A549 (cell line): Measurements from ENCODE around the gene TRMT13. TPM values are rescaled to one million over a fixed set of nuclear protein-coding genes. Genes with fewer than 3 reads are reported as not detected.

Experiments used
- ATAC-seq, 2 experiments: fragments of 200-7000 bp in 1 of 2; fragments of >200 bp in 1 of 2; cut with Nextera tagmentation in 1 of 2; cut with Tn5 transposase in 1 of 2; 3 replicates each; pipeline versions ENCODE4 v1.8.0 to v1.9.1; 2018 to 2020; ENCODE audit warnings: mild to moderate bottlenecking in 1 of 2, moderate library complexity in 1 of 2
- CTCF ChIA-PET: fragments of 300-600 bp; sonication (Branson Sonifier 250); formaldehyde crosslinking; extraction: SDS; loops from one replicate; lab custom pipeline; 2021; ENCODE audit warnings: antibody characterized with exemption, inconsistent platforms; lab: Yijun Ruan, JAX
- POLR2A ChIA-PET: fragments of 350-600 bp; formaldehyde crosslinking; extraction: SDS; loops from one replicate; lab custom pipeline; 2021; ENCODE audit warnings: antibody characterized with exemption, inconsistent platforms; lab: Yijun Ruan, JAX
- DNase-seq, 2 experiments: peaks; one replicate each; pipeline versions ENCODE4 v3.0.0 to v3.0.0-alpha.2; 2011 to 2016; ENCODE audit warnings: low read depth in 1 of 2, low spot score in 1 of 2
- FAIRE-seq: peaks from 2 replicates; lab custom pipeline; 2011; peaks lifted over from hg19 to GRCh38; lab: Jason Lieb, UNC
- H3K27ac ChIP-seq, 2 experiments: fragments of >200 bp; sonication (Bioruptor Twin); formaldehyde crosslinking; 3 replicates each; pipeline ENCODE4 v1.5.1; 2016 to 2017
- H3K4me1 ChIP-seq: fragments of >200 bp; sonication (Bioruptor Twin); formaldehyde crosslinking; 3 replicates; pipeline ENCODE4 v1.6.1; 2016
- H3K4me2 ChIP-seq: fragments of >200 bp; sonication (Bioruptor Twin); formaldehyde crosslinking; 3 replicates; pipeline ENCODE4 v1.6.1; 2016
- H3K4me3 ChIP-seq: fragments of >200 bp; sonication (Bioruptor Twin); formaldehyde crosslinking; 3 replicates; pipeline ENCODE4 v1.5.1; 2016
- H3K9me3 ChIP-seq: fragments of >200 bp; sonication (Bioruptor Twin); formaldehyde crosslinking; 3 replicates; pipeline ENCODE4 v1.6.1; 2016
- BHLHE40 ChIP-seq: IDR thresholded peaks from 2 replicates; pipeline ENCODE4 v1.6.1; 2012; ENCODE audit warnings: low read depth, low read length, inconsistent platforms
- CEBPB ChIP-seq, 2 experiments: fragments of >200 bp in 1 of 2; sonication (Bioruptor Twin) in 1 of 2; formaldehyde crosslinking in 1 of 2; IDR thresholded peaks; 2 replicates each; pipeline ENCODE4 v1.6.1; 2012 to 2016
- CHD2 ChIP-seq: fragments of 150-350 bp; IDR thresholded peaks from 2 replicates; pipeline ENCODE4 v1.6.1; 2014; ENCODE audit warnings: low read length; ENCODE audit not compliant: partially characterized antibody
- EHF ChIP-seq: fragments of 250-450 bp; sonication (Bioruptor Pico); IDR thresholded peaks from 2 replicates; pipeline ENCODE4 v1.5.0; 2020; ENCODE audit warnings: mild to moderate bottlenecking
- HEYL ChIP-seq: fragments of 250-450 bp; sonication (Bioruptor Pico); IDR thresholded peaks from 2 replicates; pipeline ENCODE4 v1.8.0; 2021; ENCODE audit warnings: mild to moderate bottlenecking, moderate library complexity
- HOXB13 ChIP-seq: fragments of 250-450 bp; sonication (Bioruptor Pico); IDR thresholded peaks from 2 replicates; pipeline ENCODE4 v1.5.0; 2020; ENCODE audit warnings: low read depth, mild to moderate bottlenecking, moderate library complexity
- MAFK ChIP-seq: fragments of 450-650 bp; IDR thresholded peaks from 2 replicates; pipeline ENCODE4 v1.6.1; 2014; ENCODE audit not compliant: partially characterized antibody
- NPAS2 ChIP-seq: fragments of 250-450 bp; sonication (Bioruptor Pico); IDR thresholded peaks from 2 replicates; pipeline ENCODE4 v1.8.0; 2022; ENCODE audit warnings: mild to moderate bottlenecking, moderate library complexity, borderline replicate concordance
- NR3C1 ChIP-seq: fragments of >200 bp; sonication (Bioruptor Twin); formaldehyde crosslinking; IDR thresholded peaks from 3 replicates; pipeline ENCODE4 v1.6.1; 2017
- PHF8 ChIP-seq: fragments of 200-600 bp; sonication (generic); IDR thresholded peaks from 2 replicates; pipeline ENCODE4 v1.6.1; 2016; ENCODE audit warnings: low read depth, mild to moderate bottlenecking, antibody characterized with exemption, moderate library complexity, borderline replicate concordance
- RARB ChIP-seq: fragments of 250-450 bp; sonication (Bioruptor Pico); IDR thresholded peaks from 2 replicates; pipeline ENCODE4 v1.8.0; 2021; ENCODE audit warnings: mild to moderate bottlenecking, moderate library complexity
- RCOR1 ChIP-seq: fragments of 150-350 bp; IDR thresholded peaks from 2 replicates; pipeline ENCODE4 v1.6.1; 2014; ENCODE audit warnings: antibody characterized with exemption, low read length, low read depth
- RFX5 ChIP-seq: fragments of 450-650 bp; IDR thresholded peaks from 2 replicates; pipeline ENCODE4 v1.7.1; 2014; ENCODE audit warnings: antibody characterized with exemption, mild to moderate bottlenecking, moderate library complexity
- RNF2 ChIP-seq: fragments of 200-600 bp; sonication (generic); IDR thresholded peaks from 2 replicates; pipeline ENCODE4 v1.6.1; 2016; ENCODE audit warnings: low read depth, mild to moderate bottlenecking, antibody characterized with exemption, moderate library complexity, borderline replicate concordance
- ZNF302 ChIP-seq: fragments of 250-450 bp; sonication (Bioruptor Pico); IDR thresholded peaks from 2 replicates; pipeline ENCODE4 v1.9.0; 2021; ENCODE audit warnings: inconsistent platforms, mild to moderate bottlenecking, moderate library complexity
- WGBS: methylation state at CpG from one replicate; pipeline ENCODE4 v1.1.6; 2017; ENCODE audit errors: missing lambda C conversion rate; 5-methylcytosine and 5-hydroxymethylcytosine counted together
- polyA plus RNA-seq, 4 experiments: library from polyadenylated mRNA; depleted of rRNA in 3 of 4; stranded (reverse); fragments of >200 nt; fragmentation: RNase III in 1 of 4; extraction: RNeasy Plus Mini Kit Qiagen cat#74134 plus additional on column Dnase treatment in 1 of 4; gene quantifications; 2 replicates in 3 of 4; 3 replicates in 1 of 4; pipeline ENCODE4 v1.2.3, GENCODE V29; 2011 to 2017
- TF ChIP-seq, protein P1 (sequence below): fragments of 250-450 bp; sonication (Bioruptor Pico); IDR thresholded peaks from 2 replicates; pipeline ENCODE4 v1.5.0; 2021; ENCODE audit warnings: mild to moderate bottlenecking, moderate library complexity, borderline replicate concordance
- TF ChIP-seq, protein P2 (sequence below): fragments of >200 bp; sonication (Bioruptor Twin); formaldehyde crosslinking; IDR thresholded peaks from 3 replicates; pipeline ENCODE4 v1.5.1; 2016
- TF ChIP-seq, protein P3 (sequence below): fragments of 450-650 bp; IDR thresholded peaks from 2 replicates; pipeline ENCODE4 v1.6.1; 2014; ENCODE audit warnings: antibody characterized with exemption

Gene TRMT13
- polyA plus RNA-seq, 2 of the 4 experiments (the other 2 are of a cell fraction) = 9.9 to 21.7 TPM

DNA sequence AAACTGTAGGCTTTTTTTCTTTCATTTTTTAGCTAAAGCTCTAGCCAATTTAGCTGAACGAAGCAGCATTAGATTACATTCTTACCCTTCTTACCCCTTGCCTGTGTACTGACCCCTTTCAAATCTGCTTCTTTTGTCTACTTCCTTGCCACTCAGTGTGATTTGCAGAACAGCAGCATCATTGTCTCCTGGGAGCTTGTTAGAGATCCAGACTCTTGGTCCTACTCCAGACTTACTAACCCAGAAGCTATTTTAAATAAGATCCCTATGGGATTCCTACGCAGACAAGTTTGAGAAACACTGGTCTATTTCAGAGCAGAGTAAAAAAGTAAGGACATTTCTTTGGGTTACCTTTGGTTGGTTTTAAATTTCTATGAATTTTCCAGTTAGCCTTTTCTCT, 31.3 kb downstream of the TRMT13 start:
- no peak overlapping the region for H3K4me2 ChIP-seq
- H3K9me3 ChIP-seq = no peaks in the 10 kb centered on the region
- no peak for DNase-seq
- H3K27ac ChIP-seq = no peak overlapping the region
- TF ChIP-seq RFX5 (no peak), HOXB13 (no peak), NPAS2 (CRISPR knock-in tag) (no peak), BHLHE40 (no peak), EHF (CRISPR knock-in tag) (no peak), RARB (CRISPR knock-in tag) (no peak), RCOR1 (no peak), RNF2 (no peak), HEYL (CRISPR knock-in tag) (no peak), ZNF302 (no peak)
- CTCF ChIA-PET = interaction anchor here (0.5 to 0.6 kb wide), 2 partner anchors 294 to 390 kb away, joined by 4 read pairs; no protein-coding TSS in a partner anchor
- H3K4me1 ChIP-seq = no peaks in the 10 kb centered on the region
- WGBS = 71% methylated on average over 2 of the region's 2 CpGs
- H3K4me3 ChIP-seq = no peak overlapping the region
- no peak for ATAC-seq
- no peak for FAIRE-seq
- POLR2A ChIA-PET = no interaction called here

DNA sequence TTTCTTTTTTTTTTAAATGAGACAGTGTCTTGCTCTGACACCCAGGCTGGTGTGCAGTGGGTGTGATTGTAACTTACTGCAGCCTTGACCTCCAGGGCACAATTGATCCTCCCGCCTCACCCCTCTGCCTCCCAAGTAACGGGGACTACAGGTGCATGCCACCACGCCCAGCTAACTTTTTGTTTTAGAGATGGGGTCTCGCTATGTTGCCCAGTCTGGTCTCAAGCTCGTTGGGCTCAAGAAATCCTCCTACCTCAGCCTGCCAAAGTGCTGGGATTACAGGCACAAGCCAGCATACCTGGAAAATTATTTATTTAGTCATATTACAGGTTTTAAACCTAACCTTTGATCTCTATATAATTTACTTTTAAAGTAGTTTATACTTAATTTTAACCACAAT, 31.7 kb downstream of the TRMT13 start:
- Histone ChIP-seq H3K27ac (no peak overlapping the region), H3K9me3 (no peaks in the 10 kb centered on the region), H3K4me2 (no peak overlapping the region), H3K4me1 (no peaks in the 10 kb centered on the region), H3K4me3 (no peak overlapping the region)
- CTCF ChIA-PET = no interaction called here
- DNase-seq (no peak), ATAC-seq (no peak), FAIRE-seq (no peak)
- no peak for TF ChIP-seq NR3C1
- TF ChIP-seq, protein P1, sequence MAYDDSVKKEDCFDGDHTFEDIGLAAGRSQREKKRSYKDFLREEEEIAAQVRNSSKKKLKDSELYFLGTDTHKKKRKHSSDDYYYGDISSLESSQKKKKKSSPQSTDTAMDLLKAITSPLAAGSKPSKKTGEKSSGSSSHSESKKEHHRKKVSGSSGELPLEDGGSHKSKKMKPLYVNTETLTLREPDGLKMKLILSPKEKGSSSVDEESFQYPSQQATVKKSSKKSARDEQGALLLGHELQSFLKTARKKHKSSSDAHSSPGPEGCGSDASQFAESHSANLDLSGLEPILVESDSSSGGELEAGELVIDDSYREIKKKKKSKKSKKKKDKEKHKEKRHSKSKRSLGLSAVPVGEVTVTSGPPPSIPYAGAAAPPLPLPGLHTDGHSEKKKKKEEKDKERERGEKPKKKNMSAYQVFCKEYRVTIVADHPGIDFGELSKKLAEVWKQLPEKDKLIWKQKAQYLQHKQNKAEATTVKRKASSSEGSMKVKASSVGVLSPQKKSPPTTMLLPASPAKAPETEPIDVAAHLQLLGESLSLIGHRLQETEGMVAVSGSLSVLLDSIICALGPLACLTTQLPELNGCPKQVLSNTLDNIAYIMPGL (CRISPR knock-in tag) = no peak
- no peak for TF ChIP-seq PHF8
- TF ChIP-seq CEBPB (IDR thresholded peaks at IDR 0.05) = no peak
- 76% methylated on average over 5 of the region's 5 CpGs for WGBS
- POLR2A ChIA-PET = no interaction called here

DNA sequence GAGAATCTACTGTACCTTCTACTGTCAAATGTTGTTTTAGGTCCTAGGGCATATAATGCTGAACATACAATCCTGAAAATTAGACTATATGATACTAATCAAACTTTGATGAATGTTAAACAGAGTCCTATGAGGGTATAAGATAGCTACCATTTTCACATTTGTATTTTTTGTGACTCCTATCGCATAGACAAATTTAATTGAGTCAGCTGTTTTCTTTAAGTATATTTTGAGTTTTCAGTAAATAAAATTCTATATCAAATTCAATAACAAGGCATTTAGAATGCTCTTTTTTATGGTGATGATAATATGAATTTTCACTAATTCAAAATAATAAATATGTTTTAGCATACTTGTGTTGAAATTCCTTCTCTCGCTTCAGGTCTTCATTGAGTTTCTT, 35.1 kb downstream of the TRMT13 start:
- DNase-seq = no peak
- ATAC-seq = no peak
- CTCF ChIA-PET = no interaction called here
- FAIRE-seq = no peak
- Histone ChIP-seq H3K27ac (no peak overlapping the region), H3K9me3 (no peaks in the 10 kb centered on the region), H3K4me1 (no peaks in the 10 kb centered on the region), H3K4me2 (no peak overlapping the region), H3K4me3 (no peak overlapping the region)
- POLR2A ChIA-PET = no interaction called here
- TF ChIP-seq, protein P2, sequence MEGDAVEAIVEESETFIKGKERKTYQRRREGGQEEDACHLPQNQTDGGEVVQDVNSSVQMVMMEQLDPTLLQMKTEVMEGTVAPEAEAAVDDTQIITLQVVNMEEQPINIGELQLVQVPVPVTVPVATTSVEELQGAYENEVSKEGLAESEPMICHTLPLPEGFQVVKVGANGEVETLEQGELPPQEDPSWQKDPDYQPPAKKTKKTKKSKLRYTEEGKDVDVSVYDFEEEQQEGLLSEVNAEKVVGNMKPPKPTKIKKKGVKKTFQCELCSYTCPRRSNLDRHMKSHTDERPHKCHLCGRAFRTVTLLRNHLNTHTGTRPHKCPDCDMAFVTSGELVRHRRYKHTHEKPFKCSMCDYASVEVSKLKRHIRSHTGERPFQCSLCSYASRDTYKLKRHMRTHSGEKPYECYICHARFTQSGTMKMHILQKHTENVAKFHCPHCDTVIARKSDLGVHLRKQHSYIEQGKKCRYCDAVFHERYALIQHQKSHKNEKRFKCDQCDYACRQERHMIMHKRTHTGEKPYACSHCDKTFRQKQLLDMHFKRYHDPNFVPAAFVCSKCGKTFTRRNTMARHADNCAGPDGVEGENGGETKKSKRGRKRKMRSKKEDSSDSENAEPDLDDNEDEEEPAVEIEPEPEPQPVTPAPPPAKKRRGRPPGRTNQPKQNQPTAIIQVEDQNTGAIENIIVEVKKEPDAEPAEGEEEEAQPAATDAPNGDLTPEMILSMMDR = no peak
- TF ChIP-seq MAFK (peak; percentile 22), NR3C1 (no peak), CHD2 (no peak), NPAS2 (CRISPR knock-in tag) (no peak), HEYL (CRISPR knock-in tag) (no peak)
- TF ChIP-seq, protein P3, sequence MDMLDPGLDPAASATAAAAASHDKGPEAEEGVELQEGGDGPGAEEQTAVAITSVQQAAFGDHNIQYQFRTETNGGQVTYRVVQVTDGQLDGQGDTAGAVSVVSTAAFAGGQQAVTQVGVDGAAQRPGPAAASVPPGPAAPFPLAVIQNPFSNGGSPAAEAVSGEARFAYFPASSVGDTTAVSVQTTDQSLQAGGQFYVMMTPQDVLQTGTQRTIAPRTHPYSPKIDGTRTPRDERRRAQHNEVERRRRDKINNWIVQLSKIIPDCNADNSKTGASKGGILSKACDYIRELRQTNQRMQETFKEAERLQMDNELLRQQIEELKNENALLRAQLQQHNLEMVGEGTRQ = no peak
- 93% methylated on average over 2 of the region's 2 CpGs for WGBS
